ENCODE data around the gene ODAD4.

DNA sequence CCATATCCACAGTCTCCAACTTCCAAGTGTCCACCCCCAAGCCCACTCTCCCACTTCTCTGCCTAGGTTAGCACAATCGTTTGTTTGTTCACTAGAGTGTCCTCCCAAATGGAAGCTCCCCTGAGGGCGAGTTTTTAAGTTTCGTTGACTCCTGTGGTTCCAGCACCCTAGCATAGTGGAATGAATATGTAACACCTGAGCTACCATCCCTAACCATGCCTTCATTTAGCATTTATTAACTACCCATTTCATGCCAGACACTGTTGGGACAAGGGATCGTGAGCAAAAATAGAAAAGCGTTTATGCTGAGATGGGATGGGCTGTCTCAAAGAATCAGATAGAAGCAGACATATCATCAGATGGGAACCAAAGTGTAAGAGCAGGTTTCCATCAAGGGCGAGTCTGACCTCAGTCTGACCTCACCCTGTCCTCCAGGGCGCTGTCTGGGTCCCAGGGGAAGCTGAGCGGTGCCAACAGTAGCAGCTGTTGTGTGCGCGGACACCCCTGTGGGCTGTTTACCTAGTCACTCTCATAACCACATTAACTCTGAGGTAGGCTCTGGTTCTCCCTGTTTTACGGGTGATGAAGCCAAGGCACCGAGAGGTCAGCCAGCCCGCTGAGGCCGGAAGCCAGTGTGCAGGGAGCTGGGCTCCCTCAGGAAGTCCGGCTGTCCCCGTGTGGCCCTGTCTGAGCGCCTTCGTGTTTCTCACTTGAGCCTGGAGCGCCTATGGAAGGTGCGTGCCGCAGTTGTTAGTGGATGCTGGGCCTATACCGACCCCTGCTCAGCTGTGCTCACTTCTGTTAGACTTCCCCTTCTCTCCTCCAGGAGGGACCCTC is 42.4 kb downstream of the ODAD4 start:
- TF ChIP-seq POLR2AphosphoS5 (IDR thresholded peaks at IDR 0.05; ENCODE audit: insufficient read depth in 1 of 2, low read depth in 1 of 2) (peak in 1 of 2 donors; percentile 7), CTCF (IDR thresholded peaks at IDR 0.05) (no peak)
